NT2/D1 (cell line): ENCODE data around the gene GRB14.

ENCODE experiments used
- SUZ12 ChIP-seq: IDR thresholded peaks from 2 replicates; pipeline ENCODE4 v1.6.1; 2011; ENCODE audit not compliant: insufficient read length, insufficient read depth; ENCODE audit errors: extremely low read depth
- YY1 ChIP-seq: IDR thresholded peaks from 2 replicates; pipeline ENCODE4 v1.6.1; 2011; ENCODE audit not compliant: insufficient read length, insufficient read depth
- ZNF274 ChIP-seq: IDR thresholded peaks from 2 replicates; pipeline ENCODE4 v1.6.1; 2011; ENCODE audit warnings: mild to moderate bottlenecking, low read depth, low read length

GRCh38 chr2:164593541-164593940 is 27.7 kb downstream of the GRB14 start:
- TF ChIP-seq YY1 (no peak), SUZ12 (no peak), ZNF274 (no peak)
